ENCODE results near the gene KCNH1.

DNA sequence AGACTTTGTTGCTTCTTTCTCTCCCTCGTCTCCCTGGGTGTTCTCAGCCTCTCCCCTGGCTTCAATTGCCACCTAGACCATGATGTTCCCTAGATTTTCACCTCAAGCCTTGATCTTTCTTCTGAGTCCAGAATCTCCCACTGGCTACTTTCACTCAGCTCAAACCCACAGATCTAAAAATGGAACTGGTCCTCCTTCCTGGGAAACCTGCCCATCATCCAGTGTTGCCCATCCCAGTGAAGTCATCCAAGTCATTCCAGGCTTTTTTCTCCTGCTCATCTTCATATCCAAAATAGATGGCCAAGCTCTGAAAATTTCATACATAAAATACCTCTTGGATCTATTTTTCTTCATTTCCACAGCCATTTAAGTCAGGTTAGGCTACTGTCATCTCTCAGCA is 347.4 kb downstream of the KCNH1 start:
- TF ChIP-seq, protein P1, sequence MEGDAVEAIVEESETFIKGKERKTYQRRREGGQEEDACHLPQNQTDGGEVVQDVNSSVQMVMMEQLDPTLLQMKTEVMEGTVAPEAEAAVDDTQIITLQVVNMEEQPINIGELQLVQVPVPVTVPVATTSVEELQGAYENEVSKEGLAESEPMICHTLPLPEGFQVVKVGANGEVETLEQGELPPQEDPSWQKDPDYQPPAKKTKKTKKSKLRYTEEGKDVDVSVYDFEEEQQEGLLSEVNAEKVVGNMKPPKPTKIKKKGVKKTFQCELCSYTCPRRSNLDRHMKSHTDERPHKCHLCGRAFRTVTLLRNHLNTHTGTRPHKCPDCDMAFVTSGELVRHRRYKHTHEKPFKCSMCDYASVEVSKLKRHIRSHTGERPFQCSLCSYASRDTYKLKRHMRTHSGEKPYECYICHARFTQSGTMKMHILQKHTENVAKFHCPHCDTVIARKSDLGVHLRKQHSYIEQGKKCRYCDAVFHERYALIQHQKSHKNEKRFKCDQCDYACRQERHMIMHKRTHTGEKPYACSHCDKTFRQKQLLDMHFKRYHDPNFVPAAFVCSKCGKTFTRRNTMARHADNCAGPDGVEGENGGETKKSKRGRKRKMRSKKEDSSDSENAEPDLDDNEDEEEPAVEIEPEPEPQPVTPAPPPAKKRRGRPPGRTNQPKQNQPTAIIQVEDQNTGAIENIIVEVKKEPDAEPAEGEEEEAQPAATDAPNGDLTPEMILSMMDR (IDR thresholded peaks at IDR 0.05 in 2 of 3, conservative IDR thresholded peaks at IDR 0.05 in 1 of 3; ENCODE audit: insufficient read depth in 2 of 3, low read depth in 1 of 3, low read length in 3 of 3) = no peak
- no peak for TF ChIP-seq POLR2A (conservative IDR thresholded peaks at IDR 0.05)
- no peak for TF ChIP-seq ZNF24 (IDR thresholded peaks at IDR 0.05)
- no peak for TF ChIP-seq MAFG (tag; conservative IDR thresholded peaks at IDR 0.05)
- no peak for TF ChIP-seq DNMT1 (IDR thresholded peaks at IDR 0.05)
- TF ChIP-seq MTF1 (CRISPR knock-in tag; IDR thresholded peaks at IDR 0.05; ENCODE audit: borderline replicate concordance) = no peak
- no peak for TF ChIP-seq BRCA1 (IDR thresholded peaks at IDR 0.05)
- no peak for TF ChIP-seq BRCA1 (CRISPR knock-in tag; IDR thresholded peaks at IDR 0.05)
- TF ChIP-seq ZNF212 (CRISPR knock-in tag; IDR thresholded peaks at IDR 0.05) = no peak
- TF ChIP-seq ZNF121 (CRISPR knock-in tag; conservative IDR thresholded peaks at IDR 0.05) = no peak
- TF ChIP-seq, protein P2, sequence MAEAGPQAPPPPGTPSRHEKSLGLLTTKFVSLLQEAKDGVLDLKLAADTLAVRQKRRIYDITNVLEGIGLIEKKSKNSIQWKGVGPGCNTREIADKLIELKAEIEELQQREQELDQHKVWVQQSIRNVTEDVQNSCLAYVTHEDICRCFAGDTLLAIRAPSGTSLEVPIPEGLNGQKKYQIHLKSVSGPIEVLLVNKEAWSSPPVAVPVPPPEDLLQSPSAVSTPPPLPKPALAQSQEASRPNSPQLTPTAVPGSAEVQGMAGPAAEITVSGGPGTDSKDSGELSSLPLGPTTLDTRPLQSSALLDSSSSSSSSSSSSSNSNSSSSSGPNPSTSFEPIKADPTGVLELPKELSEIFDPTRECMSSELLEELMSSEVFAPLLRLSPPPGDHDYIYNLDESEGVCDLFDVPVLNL (CRISPR knock-in tag; IDR thresholded peaks at IDR 0.05; ENCODE audit: low read depth) = no peak
- no peak for TF ChIP-seq TAF15 (IDR thresholded peaks at IDR 0.05; ENCODE audit: low read depth, low read length)
- no peak for TF ChIP-seq FOXM1 (IDR thresholded peaks at IDR 0.05; ENCODE audit: low read depth)
- TF ChIP-seq FOXM1 (CRISPR knock-in tag; IDR thresholded peaks at IDR 0.05; ENCODE audit: low read depth) = no peak
- no peak for TF ChIP-seq ZFP1 (CRISPR knock-in tag; IDR thresholded peaks at IDR 0.05)
- TF ChIP-seq POLR2AphosphoS5 (IDR thresholded peaks at IDR 0.05; ENCODE audit: control insufficient read depth, insufficient read depth, low read depth, low read length) = no peak
